ENCODE data around the gene C13orf46. TPM values are rescaled to one million over a fixed set of nuclear protein-coding genes. Genes with fewer than 3 reads are reported as not detected.
"Not testable (repeated sequence)": the region's sequence is repeated elsewhere in the genome, so short reads cannot be mapped to it uniquely, and the experiment has no call there.

The C13orf46 gene
- total RNA-seq, 4 donors from 2014 or later, result 0.31 to 6.6 (median 5.9) TPM; not detected in 1

- peaks cover 0 to 25% (median 3%) of the 10 kb centered on the region in 3 donors for H3K4me1 ChIP-seq
- H3K4me3 ChIP-seq, result no peak overlapping the region
- H3K27ac ChIP-seq, result no peak overlapping the region
- H3K36me3 ChIP-seq, result no peaks in the 10 kb centered on the region
- ATAC-seq, result peak; percentile 41
- no peak for TF ChIP-seq POLR2AphosphoS5 (IDR thresholded peaks at IDR 0.05)
- no peak for TF ChIP-seq EP300 (IDR thresholded peaks at IDR 0.05)
- TF ChIP-seq POLR2A (IDR thresholded peaks at IDR 0.05), result no peak
- no peak for TF ChIP-seq CTCF (IDR thresholded peaks at IDR 0.05)
- no peaks in the 10 kb centered on the region for H3K27me3 ChIP-seq
- WGBS, 2 donors (ENCODE audit: low coverage in 1 of 2), result 88 to 90% methylated on average over 4 of the region's 11 CpGs
- H3K9me3 ChIP-seq, result no peaks in the 10 kb centered on the region
These were observed 58.0 kb downstream of the C13orf46 start for GRCh38 chr13:113915786-113916329.

GRCh38 chr13:113915012-113915763, 58.7 kb downstream of the C13orf46 start:
- TF ChIP-seq POLR2AphosphoS5 (IDR thresholded peaks at IDR 0.05) (no peak), CTCF (IDR thresholded peaks at IDR 0.05) (no peak), EP300 (IDR thresholded peaks at IDR 0.05) (no peak), POLR2A (IDR thresholded peaks at IDR 0.05) (no peak)
- no peak overlapping the region for H3K4me3 ChIP-seq
- ATAC-seq, result no peak
- no peak overlapping the region for H3K27ac ChIP-seq
- H3K4me1 ChIP-seq, result peaks cover 0 to 25% (median 3%) of the 10 kb centered on the region in 3 donors
- WGBS, 2 donors (ENCODE audit: low coverage in 1 of 2), result 40% methylated on average over 8 to 10 of the region's 21 CpGs
- H3K9me3 ChIP-seq, result no peaks in the 10 kb centered on the region
- H3K27me3 ChIP-seq, result no peaks in the 10 kb centered on the region
- H3K36me3 ChIP-seq, result no peaks in the 10 kb centered on the region

- H3K27me3 ChIP-seq, result no peaks in the 10 kb centered on the region
- no peaks in the 10 kb centered on the region for H3K36me3 ChIP-seq
- no peaks in the 10 kb centered on the region for H3K9me3 ChIP-seq
- peaks cover 0 to 25% (median 3%) of the 10 kb centered on the region in 3 donors for H3K4me1 ChIP-seq
- 80 to 91% methylated on average over 14 to 17 of the region's 24 CpGs for WGBS, 2 donors (ENCODE audit: low coverage in 1 of 2)
- no peak overlapping the region for H3K27ac ChIP-seq
- TF ChIP-seq CTCF (IDR thresholded peaks at IDR 0.05), result no peak
- no peak for TF ChIP-seq POLR2A (IDR thresholded peaks at IDR 0.05)
- no peak for TF ChIP-seq EP300 (IDR thresholded peaks at IDR 0.05)
- TF ChIP-seq POLR2AphosphoS5 (IDR thresholded peaks at IDR 0.05), result no peak
- no peak overlapping the region for H3K4me3 ChIP-seq
- no peak for ATAC-seq
These were observed 59.4 kb downstream of the C13orf46 start for GRCh38 chr13:113914333-113915011.

GRCh38 chr13:113913838-113914237, 60.0 kb downstream of the C13orf46 start:
- not testable (repeated sequence) for H3K4me3 ChIP-seq, H3K9me3 ChIP-seq, ATAC-seq, H3K27ac ChIP-seq, H3K36me3 ChIP-seq, H3K27me3 ChIP-seq
- peaks cover 0 to 22% (median 0%) of the 10 kb centered on the region in 3 donors for H3K4me1 ChIP-seq
- 91 to 96% methylated on average over 15 to 22 of the region's 22 CpGs for WGBS, 2 donors (ENCODE audit: low coverage in 1 of 2)

GRCh38 chr13:113913408-113913807, 60.5 kb downstream of the C13orf46 start:
- WGBS, 2 donors (ENCODE audit: low coverage in 1 of 2), result 75% methylated on average over 7 of the region's 8 CpGs; no CpG with 5 or more reads in 1 of the 2 donors
- H3K4me3 ChIP-seq, result not testable (repeated sequence)
- peaks cover 0 to 22% (median 0%) of the 10 kb centered on the region in 3 donors for H3K4me1 ChIP-seq

More at GRCh38 chr13:113913408-113913807, 60.5 kb downstream of the C13orf46 start:
- not testable (repeated sequence) for H3K27me3 ChIP-seq, ATAC-seq, H3K27ac ChIP-seq, H3K9me3 ChIP-seq, H3K36me3 ChIP-seq

Data from gastroesophageal sphincter (tissue), 4 donors.